ENCODE data around the gene CNOT4.

Gene CNOT4

GRCh38 chr7:135406918-135407317 is 103.0 kb downstream of the CNOT4 start:
- in situ Hi-C loops (cut with HindIII; ENCODE audit: low sequenced_read_pairs): no loop called here
- TF ChIP-seq CTCF (IDR thresholded peaks at IDR 0.05; ENCODE audit: low read depth, low read length, missing control alignments): no peak
- H3K4me3 ChIP-seq (ENCODE audit: low read depth, low read length): no peak overlapping the region
- DNase-seq (ENCODE audit: low read depth): no peak

- DNase-seq (ENCODE audit: low read depth): no peak
- H3K4me3 ChIP-seq (ENCODE audit: low read depth, low read length): no peak overlapping the region
- in situ Hi-C loops (cut with HindIII; ENCODE audit: low sequenced_read_pairs): no loop called here
- TF ChIP-seq CTCF (IDR thresholded peaks at IDR 0.05; ENCODE audit: low read depth, low read length, missing control alignments): no peak
Observed at GRCh38 chr7:135405969-135406368, 103.9 kb downstream of the CNOT4 start.

- TF ChIP-seq CTCF (IDR thresholded peaks at IDR 0.05; ENCODE audit: low read depth, low read length, missing control alignments): no peak
- no peak for DNase-seq (ENCODE audit: low read depth)
- no peak overlapping the region for H3K4me3 ChIP-seq (ENCODE audit: low read depth, low read length)
- in situ Hi-C loops (cut with HindIII; ENCODE audit: low sequenced_read_pairs): no loop called here
Observed at GRCh38 chr7:135403302-135403701, 106.6 kb downstream of the CNOT4 start.

GRCh38 chr7:135397689-135398088 is 112.2 kb downstream of the CNOT4 start:
- no peak for DNase-seq (ENCODE audit: low read depth)
- in situ Hi-C loops (cut with HindIII; ENCODE audit: low sequenced_read_pairs): no loop called here
- H3K4me3 ChIP-seq (ENCODE audit: low read depth, low read length): no peak overlapping the region
- no peak for TF ChIP-seq CTCF (IDR thresholded peaks at IDR 0.05; ENCODE audit: low read depth, low read length, missing control alignments)

- in situ Hi-C loops (cut with HindIII; ENCODE audit: low sequenced_read_pairs): no loop called here
- DNase-seq (ENCODE audit: low read depth): no peak
- no peak for TF ChIP-seq CTCF (IDR thresholded peaks at IDR 0.05; ENCODE audit: low read depth, low read length, missing control alignments)
- no peak overlapping the region for H3K4me3 ChIP-seq (ENCODE audit: low read depth, low read length)
Observed at GRCh38 chr7:135392701-135393100, 117.2 kb downstream of the CNOT4 start.

GRCh38 chr7:135391514-135391913 is 118.4 kb downstream of the CNOT4 start:
- no peak for TF ChIP-seq CTCF (IDR thresholded peaks at IDR 0.05; ENCODE audit: low read depth, low read length, missing control alignments)
- in situ Hi-C loops (cut with HindIII; ENCODE audit: low sequenced_read_pairs): no loop called here
- DNase-seq (ENCODE audit: low read depth): no peak
- H3K4me3 ChIP-seq (ENCODE audit: low read depth, low read length): no peak overlapping the region

GRCh38 chr7:135390829-135391228 is 119.1 kb downstream of the CNOT4 start:
- no peak overlapping the region for H3K4me3 ChIP-seq (ENCODE audit: low read depth, low read length)
- no peak for TF ChIP-seq CTCF (IDR thresholded peaks at IDR 0.05; ENCODE audit: low read depth, low read length, missing control alignments)
- in situ Hi-C loops (cut with HindIII; ENCODE audit: low sequenced_read_pairs): no loop called here
- no peak for DNase-seq (ENCODE audit: low read depth)
